ENCODE data around the gene ETS1.

The ETS1 gene

GRCh38 chr11:128421577-128422330 lies 165.6 kb downstream of the ETS1 start:
- no peak for DNase-seq

GRCh38 chr11:128420951-128421350 lies 166.4 kb downstream of the ETS1 start:
- DNase-seq = no peak

GRCh38 chr11:128420265-128420664 lies 167.1 kb downstream of the ETS1 start:
- no peak for DNase-seq

GRCh38 chr11:128419012-128419767 lies 168.2 kb downstream of the ETS1 start:
- no peak for DNase-seq

- no peak for DNase-seq
Observed at GRCh38 chr11:128417607-128418324, 169.6 kb downstream of the ETS1 start.

- no peak for DNase-seq
Observed at GRCh38 chr11:128416976-128417375, 170.4 kb downstream of the ETS1 start.

- DNase-seq = peak in 1 of 2 donors; percentile 16
Observed at GRCh38 chr11:128415539-128415938, 171.8 kb downstream of the ETS1 start.

- DNase-seq = no peak
Observed at GRCh38 chr11:128412847-128413791, 174.2 kb downstream of the ETS1 start.

- DNase-seq = no peak
Observed at GRCh38 chr11:128411812-128412211, 175.5 kb downstream of the ETS1 start.

GRCh38 chr11:128411150-128411549 lies 176.2 kb downstream of the ETS1 start:
- DNase-seq = no peak

- DNase-seq = no peak
Observed at GRCh38 chr11:128409476-128409875, 177.9 kb downstream of the ETS1 start.

Data from CD4-positive, alpha-beta T cell treated with Interferon alpha-2 for 1 hour (primary cell).